Gastroesophageal sphincter (tissue), 4 donors: Measurements from ENCODE around the gene TAB2. TPM values are rescaled to one million over a fixed set of nuclear protein-coding genes. Genes with fewer than 3 reads are reported as not detected.

Source experiments
- ATAC-seq: fragments of 150-250 bp; one replicate; pipeline ENCODE4 v1.9.1; 2016; ENCODE audit warnings: mild to moderate bottlenecking, moderate library complexity
- H3K27ac ChIP-seq, 4 donors: fragments of 200-600 bp; sonication (generic) in 3 of 4; 1 replicate in 3 of 4; 2 replicates in 1 of 4; pipeline ENCODE4 v1.5.1; 2016 to 2019
- H3K27me3 ChIP-seq: fragments of 200-600 bp; sonication (generic); one replicate; pipeline ENCODE4 v1.5.1; 2019
- H3K36me3 ChIP-seq, 2 donors: fragments of 200-600 bp; sonication (generic); one replicate each; pipeline ENCODE4 v1.5.1; 2019; ENCODE audit warnings: control low read depth in 1 of 2
- H3K4me1 ChIP-seq, 3 donors: fragments of 200-600 bp; sonication (generic); 1 replicate in 2 of 3; 2 replicates in 1 of 3; pipeline ENCODE4 v1.5.1; 2016 to 2019; ENCODE audit warnings: control low read depth in 2 of 3
- H3K4me3 ChIP-seq, 2 donors: fragments of 200-600 bp; sonication (generic); one replicate each; pipeline ENCODE4 v1.5.1; 2019; ENCODE audit warnings: mild to moderate bottlenecking in 1 of 2, moderate library complexity in 1 of 2
- H3K9me3 ChIP-seq, 3 donors: fragments of 200-600 bp; sonication (generic); one replicate each; pipeline ENCODE4 v1.5.1; 2017 to 2019; ENCODE audit warnings: control low read depth in 2 of 3
- CTCF ChIP-seq, 4 experiments: fragments of 200-600 bp in 2 of 4; fragments of 450-650 bp in 2 of 4; sonication (generic) in 1 of 4; IDR thresholded peaks; one replicate each; pipeline ENCODE4 v1.5.1; 2017 to 2019; ENCODE audit warnings: antibody characterized with exemption in 4 of 4, mild to moderate bottlenecking in 2 of 4, moderate library complexity in 2 of 4
- EP300 ChIP-seq: sonication (generic); formaldehyde crosslinking; IDR thresholded peaks from one replicate; pipeline ENCODE4 v1.6.1; 2017; ENCODE audit warnings: antibody characterized with exemption, mild to moderate bottlenecking
- POLR2A ChIP-seq, 2 donors: fragments of 450-650 bp; IDR thresholded peaks; one replicate each; pipeline ENCODE4 v1.6.1; 2017; ENCODE audit warnings: antibody characterized with exemption in 2 of 2, mild to moderate bottlenecking in 2 of 2, moderate library complexity in 1 of 2
- POLR2AphosphoS5 ChIP-seq: sonication (generic); formaldehyde crosslinking; IDR thresholded peaks from one replicate; pipeline ENCODE4 v1.6.1; 2017; ENCODE audit warnings: antibody characterized with exemption
- WGBS, 2 donors: methylation state at CpG; one replicate each; pipeline ENCODE4 v1.1.5; 2018; ENCODE audit warnings: low coverage in 1 of 2; 5-methylcytosine and 5-hydroxymethylcytosine counted together
- total RNA-seq, 4 donors: library from RNA; depleted of rRNA; stranded (reverse); fragments of >200 nt; gene quantifications; one replicate each; pipeline ENCODE4 v1.1.0, GENCODE V29; 2016

The TAB2 gene
- total RNA-seq, 4 donors from 2014 or later, result 69.5 to 111 (median 97.0) TPM

DNA sequence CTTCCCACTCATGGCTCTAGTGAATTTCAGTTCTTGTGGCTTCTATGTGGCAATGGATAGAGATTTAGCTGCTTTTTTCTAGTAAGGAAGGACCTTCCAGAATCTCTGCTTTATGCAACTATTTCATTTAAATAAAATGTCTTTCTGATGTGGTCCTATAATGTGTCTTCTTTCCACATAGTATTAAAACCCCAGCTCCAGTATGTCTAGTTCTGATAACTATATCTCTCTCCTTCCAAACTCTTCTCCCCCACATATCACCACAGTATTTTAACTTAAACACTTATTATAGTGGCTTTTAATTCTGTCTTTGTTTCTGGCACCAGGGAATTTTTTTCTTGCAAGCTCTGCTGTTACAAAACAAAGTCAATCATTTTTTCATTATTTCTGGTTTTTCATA, 41.9 kb downstream of the TAB2 start:
- no peak for ATAC-seq

GRCh38 chr6:149360536-149360935, 43.0 kb downstream of the TAB2 start:
- no peak for ATAC-seq
- H3K4me3 ChIP-seq, result no peak overlapping the region
- H3K36me3 ChIP-seq, result no peaks in the 10 kb centered on the region
- no peak overlapping the region for H3K27ac ChIP-seq
- H3K27me3 ChIP-seq, result no peaks in the 10 kb centered on the region
- no peak for TF ChIP-seq EP300
- TF ChIP-seq POLR2A (IDR thresholded peaks at IDR 0.05), result no peak
- TF ChIP-seq POLR2AphosphoS5, result no peak
- no peak for TF ChIP-seq CTCF (IDR thresholded peaks at IDR 0.05)
- 95 to 96% methylated on average over 3 of the region's 3 CpGs for whole genome bisulfite sequencing, 2 donors
- no peaks in the 10 kb centered on the region for H3K9me3 ChIP-seq
- peaks cover 12 to 59% (median 13%) of the 10 kb centered on the region in 3 donors for H3K4me1 ChIP-seq

More for the DNA sequence above, 41.9 kb downstream of the TAB2 start:
- TF ChIP-seq POLR2AphosphoS5 (no peak), EP300 (no peak), CTCF (IDR thresholded peaks at IDR 0.05) (no peak), POLR2A (IDR thresholded peaks at IDR 0.05) (no peak)
- Histone ChIP-seq H3K27ac (no peak overlapping the region), H3K4me1 (peaks cover 5 to 48% (median 11%) of the 10 kb centered on the region in 3 donors), H3K4me3 (no peak overlapping the region), H3K9me3 (no peaks in the 10 kb centered on the region), H3K27me3 (no peaks in the 10 kb centered on the region), H3K36me3 (no peaks in the 10 kb centered on the region)

- WGBS, 2 donors, result 94 to 98% methylated on average over 3 to 4 of the region's 5 CpGs
- Histone ChIP-seq H3K27me3 (no peaks in the 10 kb centered on the region), H3K27ac (no peak overlapping the region), H3K36me3 (no peaks in the 10 kb centered on the region), H3K4me3 (no peak overlapping the region), H3K9me3 (no peaks in the 10 kb centered on the region), H3K4me1 (peaks cover 12 to 70% (median 13%) of the 10 kb centered on the region in 3 donors)
- TF ChIP-seq POLR2A (IDR thresholded peaks at IDR 0.05), result no peak
- TF ChIP-seq EP300, result no peak
- no peak for TF ChIP-seq CTCF (IDR thresholded peaks at IDR 0.05)
- no peak for TF ChIP-seq POLR2AphosphoS5
- no peak for ATAC-seq
Measured at GRCh38 chr6:149362289-149362688, 44.8 kb downstream of the TAB2 start.

DNA sequence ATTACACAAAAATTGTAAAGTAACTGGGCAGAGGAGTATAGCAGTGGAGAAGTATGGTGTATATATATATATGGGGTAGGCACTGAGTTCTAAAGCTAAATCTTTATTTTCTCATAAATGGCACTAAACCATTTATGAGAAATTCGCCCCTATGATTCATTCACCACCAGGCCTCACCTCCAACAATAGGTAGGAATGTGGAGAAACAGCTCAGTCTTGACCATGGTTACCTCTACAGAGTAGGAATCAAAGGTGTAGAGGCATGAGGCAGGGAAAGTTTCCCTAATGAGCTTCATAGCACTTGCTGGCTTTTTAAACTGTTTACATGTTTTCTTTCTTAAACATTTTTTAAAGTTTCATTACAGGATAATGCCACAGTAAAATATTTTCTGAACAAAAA, 45.6 kb downstream of the TAB2 start:
- 73 to 92% methylated on average over 1 of the region's 1 CpG for WGBS, 2 donors
- TF ChIP-seq POLR2A (IDR thresholded peaks at IDR 0.05), result no peak
- no peak for TF ChIP-seq CTCF (IDR thresholded peaks at IDR 0.05)
- no peak for TF ChIP-seq POLR2AphosphoS5
- no peak for TF ChIP-seq EP300
- no peaks in the 10 kb centered on the region for H3K27me3 ChIP-seq
- no peak overlapping the region for H3K27ac ChIP-seq
- H3K36me3 ChIP-seq, result no peaks in the 10 kb centered on the region
- ATAC-seq, result no peak
- no peaks in the 10 kb centered on the region for H3K9me3 ChIP-seq
- H3K4me1 ChIP-seq, result peaks cover 12 to 68% (median 16%) of the 10 kb centered on the region in 3 donors
- no peak overlapping the region for H3K4me3 ChIP-seq

DNA sequence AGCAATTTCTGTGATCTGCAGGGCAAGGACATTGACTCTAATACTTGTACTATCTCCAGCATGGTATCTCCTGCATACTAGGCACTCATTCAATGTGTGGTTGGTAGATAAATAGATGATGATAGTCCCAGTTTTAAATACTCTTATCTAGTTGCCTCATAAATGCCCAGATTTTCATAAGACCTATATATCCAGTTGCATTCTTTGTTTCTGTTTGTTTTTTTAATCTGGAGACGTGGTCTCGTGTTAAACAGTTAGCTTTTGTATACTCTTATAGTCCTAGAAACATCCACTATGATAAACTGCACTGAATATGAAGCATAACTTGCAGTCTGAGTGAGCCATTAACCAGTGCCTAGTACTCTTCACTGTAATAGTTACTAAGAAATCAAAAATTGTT, 47.0 kb downstream of the TAB2 start:
- 28 to 48% methylated on average over 2 of the region's 2 CpGs for WGBS, 2 donors
- no peak overlapping the region for H3K4me3 ChIP-seq
- no peaks in the 10 kb centered on the region for H3K36me3 ChIP-seq
- no peak overlapping the region for H3K27ac ChIP-seq
- TF ChIP-seq POLR2A (IDR thresholded peaks at IDR 0.05) (no peak), POLR2AphosphoS5 (no peak), CTCF (IDR thresholded peaks at IDR 0.05) (no peak), EP300 (no peak)
- ATAC-seq, result no peak
- peaks cover 8 to 59% (median 12%) of the 10 kb centered on the region in 3 donors for H3K4me1 ChIP-seq
- H3K27me3 ChIP-seq, result no peaks in the 10 kb centered on the region
- no peaks in the 10 kb centered on the region for H3K9me3 ChIP-seq
